BLaER1 treated with 17β-estradiol and CSF1 and Interleukin-3, amounts not matched to agents 10 nM and 100 nM (cell line): ENCODE measurements around the gene USP24.

Experiments
- H3K27ac ChIP-seq, 11 experiments: shearing (Covaris generic); formaldehyde crosslinking; 2 replicates each; pipeline ENCODE4 v1.8.1; 2022
- H3K27me3 ChIP-seq, 11 experiments: shearing (Covaris generic); formaldehyde crosslinking; 2 replicates each; pipeline ENCODE4 v1.8.1; 2022
- H3K36me3 ChIP-seq, 11 experiments: shearing (Covaris generic); formaldehyde crosslinking; 2 replicates each; pipeline ENCODE4 v1.8.1; 2022
- H3K4me1 ChIP-seq, 10 experiments: shearing (Covaris generic); formaldehyde crosslinking; 2 replicates each; pipeline ENCODE4 v1.8.1; 2022
- H3K4me2 ChIP-seq, 11 experiments: shearing (Covaris generic); formaldehyde crosslinking; 2 replicates each; pipeline ENCODE4 v1.8.1; 2022
- H3K4me3 ChIP-seq, 10 experiments: shearing (Covaris generic); formaldehyde crosslinking; 2 replicates each; pipeline ENCODE4 v1.8.1; 2022
- H3K9ac ChIP-seq, 11 experiments: shearing (Covaris generic); formaldehyde crosslinking; 2 replicates each; pipeline ENCODE4 v1.8.1; 2022
- H3K9me3 ChIP-seq, 11 experiments: shearing (Covaris generic); formaldehyde crosslinking; replicated peaks in 1 of 11; 2 replicates each; pipeline ENCODE4 v1.8.1; 2022
- H4K20me1 ChIP-seq, 11 experiments: shearing (Covaris generic); formaldehyde crosslinking; 2 replicates each; pipeline ENCODE4 v1.8.1; 2022
- Cebpa-rat ChIP-seq, 11 experiments: shearing (Covaris generic); IDR thresholded peaks; 2 replicates each; pipeline ENCODE4 v1.8.1; 2022

Gene USP24

GRCh38 chr1:55246896-55247295 is 31.7 kb upstream of the USP24 start:
- no peaks in the 10 kb centered on the region for H3K9me3 ChIP-seq
- H3K27me3 ChIP-seq = no peaks in the 10 kb centered on the region
- peak overlapping the region in 2 of 11 experiments; percentile 28 to 84; a peak in 1 of 22 replicates for H3K4me2 ChIP-seq
- H3K4me1 ChIP-seq = peaks cover 12 to 42% (median 32%) of the 10 kb centered on the region in 10 experiments
- no peak overlapping the region for H3K4me3 ChIP-seq
- no peak overlapping the region; a peak in 1 of 22 replicates for H3K27ac ChIP-seq
- H4K20me1 ChIP-seq = no peaks in the 10 kb centered on the region
- TF ChIP-seq Cebpa-rat (IDR thresholded peaks at IDR 0.05) = no peak
- no peaks in the 10 kb centered on the region for H3K36me3 ChIP-seq
- H3K9ac ChIP-seq = no peak overlapping the region

- H3K27ac ChIP-seq = peak overlapping the region in 3 of 11 experiments; percentile 62 to 78 (median 67); a peak in 5 of 22 replicates
- H3K36me3 ChIP-seq = no peaks in the 10 kb centered on the region
- peak overlapping the region in 5 of 11 experiments; percentile 28 to 84 (median 80); a peak in 8 of 22 replicates for H3K4me2 ChIP-seq
- H3K27me3 ChIP-seq = no peaks in the 10 kb centered on the region
- no peak overlapping the region for H3K4me3 ChIP-seq
- H3K9ac ChIP-seq = no peak overlapping the region
- no peak for TF ChIP-seq Cebpa-rat (IDR thresholded peaks at IDR 0.05)
- H4K20me1 ChIP-seq = no peaks in the 10 kb centered on the region
- peaks cover 12 to 42% (median 32%) of the 10 kb centered on the region in 10 experiments for H3K4me1 ChIP-seq
- no peaks in the 10 kb centered on the region for H3K9me3 ChIP-seq
Measured at GRCh38 chr1:55246331-55246730, 31.2 kb upstream of the USP24 start.

DNA sequence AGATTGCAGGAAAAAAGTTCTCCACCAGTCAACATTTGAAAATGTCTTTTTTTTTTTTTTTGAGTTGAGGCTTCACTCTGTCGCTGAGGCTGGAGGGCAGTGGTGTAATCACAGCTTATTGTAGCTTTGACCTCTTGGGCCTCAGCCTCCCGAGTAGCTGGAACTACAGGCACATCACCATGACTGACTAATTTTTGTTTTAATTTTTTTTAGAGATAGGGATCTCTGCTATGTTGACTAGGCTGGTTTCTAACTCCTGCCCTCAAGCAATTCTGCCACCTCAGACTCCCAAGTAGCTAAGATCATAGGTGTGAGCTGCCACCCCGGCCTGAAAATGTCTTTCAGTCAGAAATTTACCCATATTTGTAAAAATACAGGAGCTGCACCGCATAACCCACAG is 30.6 kb upstream of the USP24 start:
- Histone ChIP-seq H3K36me3 (no peaks in the 10 kb centered on the region), H4K20me1 (no peaks in the 10 kb centered on the region), H3K9me3 (no peaks in the 10 kb centered on the region), H3K27ac (peak overlapping the region in 7 of 11 experiments; percentile 60 to 78 (median 72); a peak in 14 of 22 replicates), H3K4me3 (no peak overlapping the region), H3K4me1 (peaks cover 12 to 45% (median 32%) of the 10 kb centered on the region in 10 experiments), H3K27me3 (no peaks in the 10 kb centered on the region), H3K9ac (0 out of 22 replicates have a peak overlapping the region, but pooled peaks of 3 of the 11 experiments have one; percentile 6 to 30 (median 9)), H3K4me2 (peak overlapping the region in 8 of 11 experiments; percentile 73 to 88 (median 80); a peak in 15 of 22 replicates)
- no peak for TF ChIP-seq Cebpa-rat (IDR thresholded peaks at IDR 0.05)

DNA sequence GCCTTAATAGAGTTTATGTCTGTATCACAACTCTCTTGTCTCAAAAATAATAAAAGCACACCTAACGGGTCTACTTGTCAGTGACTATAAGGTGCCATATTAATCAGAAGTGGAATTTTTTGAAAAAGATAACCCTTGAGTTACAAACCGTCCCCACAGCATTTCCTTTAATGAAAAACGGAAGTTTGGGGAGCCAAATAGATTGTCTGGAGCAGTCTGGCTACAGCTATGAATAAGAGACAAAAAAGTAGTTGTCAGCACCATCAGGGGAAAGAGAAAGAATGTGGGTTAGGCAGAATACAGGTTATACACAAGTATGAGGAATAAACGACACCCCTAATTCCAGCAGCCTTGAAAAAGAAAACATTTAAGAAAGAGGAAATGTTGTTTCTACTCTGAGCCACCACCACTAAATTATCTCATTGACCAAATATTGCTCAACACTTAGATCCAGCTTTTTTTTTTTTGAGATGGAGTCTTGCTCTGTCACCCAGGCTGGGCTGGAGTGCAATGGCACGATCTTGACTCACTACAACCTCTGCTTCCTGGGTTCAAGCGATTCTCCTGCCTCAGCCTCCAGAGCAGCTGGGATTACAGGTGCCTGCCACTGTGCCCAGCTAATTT is 29.4 kb upstream of the USP24 start:
- Histone ChIP-seq H3K27me3 (no peaks in the 10 kb centered on the region), H3K27ac (peak overlapping the region in 10 of 11 experiments; percentile 23 to 78 (median 66); a peak in 19 of 22 replicates), H3K9me3 (no peaks in the 10 kb centered on the region), H3K4me3 (peak overlapping the region in 2 of 10 experiments; percentile 23 to 37; a peak in 3 of 20 replicates), H4K20me1 (no peaks in the 10 kb centered on the region), H3K4me1 (peaks cover 12 to 56% (median 36%) of the 10 kb centered on the region in 10 experiments), H3K9ac (peak overlapping the region in 8 of 11 experiments; percentile 26 to 63 (median 45); a peak in 15 of 22 replicates), H3K36me3 (no peaks in the 10 kb centered on the region), H3K4me2 (peak overlapping the region; percentile 15 to 88 (median 74))
- TF ChIP-seq Cebpa-rat (IDR thresholded peaks at IDR 0.05) = peak in 9 of 11 experiments; percentile 50 to 91 (median 78); a peak in 16 of 22 replicates

- Histone ChIP-seq H3K4me2 (peak overlapping the region in 10 of 11 experiments; percentile 38 to 88 (median 77); a peak in 18 of 22 replicates), H3K9me3 (no peaks in the 10 kb centered on the region), H4K20me1 (no peaks in the 10 kb centered on the region), H3K4me1 (peaks cover 12 to 56% (median 36%) of the 10 kb centered on the region in 10 experiments), H3K27me3 (no peaks in the 10 kb centered on the region), H3K27ac (peak overlapping the region in 9 of 11 experiments; percentile 23 to 78 (median 67); a peak in 17 of 22 replicates), H3K9ac (peak overlapping the region in 1 of 11 experiments; percentile 63; a peak in 2 of 22 replicates), H3K4me3 (no peak overlapping the region), H3K36me3 (no peaks in the 10 kb centered on the region)
- no peak for TF ChIP-seq Cebpa-rat (IDR thresholded peaks at IDR 0.05)
Measured at GRCh38 chr1:55243655-55244054, 28.5 kb upstream of the USP24 start.

GRCh38 chr1:55239548-55239947 is 24.4 kb upstream of the USP24 start:
- no peaks in the 10 kb centered on the region for H3K9me3 ChIP-seq
- H3K27ac ChIP-seq = peak overlapping the region in 3 of 11 experiments; percentile 63 to 66 (median 65); a peak in 4 of 22 replicates
- no peaks in the 10 kb centered on the region for H3K27me3 ChIP-seq
- peak overlapping the region in 4 of 11 experiments; percentile 24 to 50 (median 34); a peak in 2 of 22 replicates for H3K4me2 ChIP-seq
- no peak overlapping the region for H3K9ac ChIP-seq
- TF ChIP-seq Cebpa-rat (IDR thresholded peaks at IDR 0.05) = no peak
- H3K4me3 ChIP-seq = no peak overlapping the region
- H3K36me3 ChIP-seq = no peaks in the 10 kb centered on the region
- peaks cover 7 to 36% (median 20%) of the 10 kb centered on the region in 10 experiments for H3K4me1 ChIP-seq
- H4K20me1 ChIP-seq = no peaks in the 10 kb centered on the region

DNA sequence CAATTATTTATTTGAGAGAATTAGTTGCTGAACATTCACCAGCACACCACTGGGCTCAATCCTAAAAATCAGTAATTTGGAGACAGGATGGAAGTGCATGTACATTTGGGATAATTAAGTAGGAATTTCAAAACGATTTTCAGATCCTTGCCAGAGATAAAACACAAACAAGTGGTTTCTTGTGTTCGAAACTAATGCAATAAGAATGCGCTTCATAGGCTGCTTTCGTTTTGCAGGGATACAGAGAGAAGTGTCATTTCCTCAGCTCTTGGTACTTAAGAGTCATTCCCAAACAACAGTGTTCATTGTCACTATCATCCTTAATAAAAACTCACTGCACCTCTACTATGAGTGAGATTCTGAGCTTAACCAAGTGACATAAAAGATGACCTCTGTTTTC is 20.6 kb upstream of the USP24 start:
- Histone ChIP-seq H3K36me3 (no peaks in the 10 kb centered on the region), H4K20me1 (no peaks in the 10 kb centered on the region), H3K27me3 (no peaks in the 10 kb centered on the region), H3K4me2 (peak overlapping the region in 2 of 11 experiments; percentile 7 to 28; a peak in 1 of 22 replicates), H3K4me3 (no peak overlapping the region), H3K9ac (no peak overlapping the region), H3K9me3 (no peaks in the 10 kb centered on the region), H3K27ac (no peak overlapping the region), H3K4me1 (peaks cover 0 to 14% (median 4%) of the 10 kb centered on the region in 10 experiments; a peak in 9 of 20 replicates)
- TF ChIP-seq Cebpa-rat (IDR thresholded peaks at IDR 0.05) = no peak

- H3K36me3 ChIP-seq = no peaks in the 10 kb centered on the region
- H3K27ac ChIP-seq = no peak overlapping the region
Measured at GRCh38 chr1:55234016-55234415, 18.9 kb upstream of the USP24 start.

GRCh38 chr1:55233145-55233777 is 18.1 kb upstream of the USP24 start:
- Histone ChIP-seq H3K4me1 (no peaks in the 10 kb centered on the region; a peak in 1 of 20 replicates), H4K20me1 (no peaks in the 10 kb centered on the region), H3K36me3 (no peaks in the 10 kb centered on the region), H3K27me3 (no peaks in the 10 kb centered on the region), H3K27ac (no peak overlapping the region), H3K9ac (no peak overlapping the region), H3K9me3 (peaks cover under 1 to 8% (median 4%) of the 10 kb centered on the region in 11 experiments; a peak in 19 of 22 replicates), H3K4me3 (no peak overlapping the region), H3K4me2 (no peak overlapping the region)
- TF ChIP-seq Cebpa-rat (IDR thresholded peaks at IDR 0.05) = no peak

More at GRCh38 chr1:55234016-55234415, 18.9 kb upstream of the USP24 start:
- TF ChIP-seq Cebpa-rat (IDR thresholded peaks at IDR 0.05) = no peak
- H3K9ac ChIP-seq = no peak overlapping the region
- H3K4me1 ChIP-seq = no peaks in the 10 kb centered on the region; a peak in 1 of 20 replicates
- H4K20me1 ChIP-seq = no peaks in the 10 kb centered on the region
- no peak overlapping the region for H3K4me3 ChIP-seq
- no peaks in the 10 kb centered on the region for H3K27me3 ChIP-seq
- H3K4me2 ChIP-seq = no peak overlapping the region
- 0 out of 22 replicates have a peak, but pooled peaks cover 0 to under 1% (median 0%) of the 10 kb centered on the region in 11 experiments for H3K9me3 ChIP-seq
